Heart left ventricle (tissue), 13 donors: Measurements from ENCODE around the gene DOHH.

ENCODE experiments used
- POLR2A ChIP-seq, 2 donors: fragments of 450-650 bp; IDR thresholded peaks; one replicate each; pipeline ENCODE4 v1.6.1; 2017; ENCODE audit warnings: antibody characterized with exemption in 2 of 2, mild to moderate bottlenecking in 2 of 2, moderate library complexity in 2 of 2
- TF ChIP-seq, protein P1 (sequence below), 12 donors: fragments of 200-600 bp; sonication (generic) in 4 of 12; IDR thresholded peaks; one replicate each; pipeline versions ENCODE4 v1.5.0 to v1.8.0; 2018 to 2022; ENCODE audit warnings: antibody characterized with exemption in 12 of 12, mild to moderate bottlenecking in 5 of 12
- donor health status: ischemic (EF 13 %, LVEDD 7.1; RV severe dilation, severe dysfunction).
- donor health status: DM: no; HTN: yes; CAD: no.
- donor health status: DM: no; HTN: no; CAD: no.
- donor health status: ischemic (EF 25% LVEDD 6.9; RV normal size, moderate dysfunction).
- donor health status: ischemic (EF 25% LVEDD 5.7; RV mildly dilated, moderate dysfunction).
- donor health status: ischemic (EF 35%, LVEDD 5.7; RV mildly dilated, moderate dysfunction).
- donor health status: nonischemic (EF 11% LVEDD 7.7; RV severe dilation, severe dysfunction).
- donor health status: DM: yes; HTN: yes; CAD: no.
- donor health status: PGD.
- donor health status: ischemic (EF 29% LVEDD 5.4; RV normal size, mild dysfunction).
- donor health status: nonischemic (EF 23%, LVEDD 6.1; RV moderate dilation, normal function).

DNA sequence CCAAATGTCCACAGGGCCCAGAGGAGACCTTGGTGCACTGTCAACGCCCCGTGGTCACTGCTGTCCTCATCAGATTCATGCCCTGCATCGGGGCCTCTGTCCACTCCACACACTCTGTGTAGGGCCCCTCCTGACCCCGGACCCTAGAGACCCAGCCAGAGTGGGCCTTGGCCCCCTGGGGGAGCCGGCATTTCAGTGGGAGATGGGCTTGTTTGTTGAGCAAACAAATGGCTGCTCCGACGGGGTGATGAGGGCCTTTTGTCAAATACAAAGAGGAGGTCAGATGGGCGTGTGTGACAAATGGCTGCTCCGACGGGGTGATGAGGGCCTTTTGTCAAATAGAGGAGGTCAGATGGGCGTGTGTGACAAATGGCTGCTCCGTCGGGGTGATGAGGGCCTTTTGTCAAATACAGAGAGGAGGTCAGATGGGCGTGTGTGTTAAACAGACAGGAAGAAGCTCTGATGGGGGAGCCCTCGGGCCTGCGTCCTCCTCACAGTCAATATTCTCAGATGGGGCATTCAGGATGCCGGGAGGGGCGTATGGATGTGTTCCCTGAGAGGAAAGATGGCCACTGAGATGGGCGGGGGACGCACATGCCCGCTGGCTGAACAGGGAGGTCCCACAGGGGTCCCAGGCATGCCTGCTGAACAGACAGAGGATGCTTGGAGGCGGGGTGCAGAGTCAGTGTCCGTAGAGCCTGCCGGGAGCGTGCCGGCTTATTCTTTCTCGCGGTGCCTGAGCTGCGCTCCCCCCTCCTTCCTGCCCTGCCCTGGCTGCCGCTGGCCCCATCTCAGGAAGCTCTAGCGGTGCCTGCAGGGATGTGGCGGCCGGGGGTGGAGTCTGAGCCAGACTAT is 56.4 kb downstream of the DOHH start:
- TF ChIP-seq, protein P1, sequence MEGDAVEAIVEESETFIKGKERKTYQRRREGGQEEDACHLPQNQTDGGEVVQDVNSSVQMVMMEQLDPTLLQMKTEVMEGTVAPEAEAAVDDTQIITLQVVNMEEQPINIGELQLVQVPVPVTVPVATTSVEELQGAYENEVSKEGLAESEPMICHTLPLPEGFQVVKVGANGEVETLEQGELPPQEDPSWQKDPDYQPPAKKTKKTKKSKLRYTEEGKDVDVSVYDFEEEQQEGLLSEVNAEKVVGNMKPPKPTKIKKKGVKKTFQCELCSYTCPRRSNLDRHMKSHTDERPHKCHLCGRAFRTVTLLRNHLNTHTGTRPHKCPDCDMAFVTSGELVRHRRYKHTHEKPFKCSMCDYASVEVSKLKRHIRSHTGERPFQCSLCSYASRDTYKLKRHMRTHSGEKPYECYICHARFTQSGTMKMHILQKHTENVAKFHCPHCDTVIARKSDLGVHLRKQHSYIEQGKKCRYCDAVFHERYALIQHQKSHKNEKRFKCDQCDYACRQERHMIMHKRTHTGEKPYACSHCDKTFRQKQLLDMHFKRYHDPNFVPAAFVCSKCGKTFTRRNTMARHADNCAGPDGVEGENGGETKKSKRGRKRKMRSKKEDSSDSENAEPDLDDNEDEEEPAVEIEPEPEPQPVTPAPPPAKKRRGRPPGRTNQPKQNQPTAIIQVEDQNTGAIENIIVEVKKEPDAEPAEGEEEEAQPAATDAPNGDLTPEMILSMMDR (IDR thresholded peaks at IDR 0.05): no peak
- peak in 1 of 2 donors; percentile 25 for TF ChIP-seq POLR2A (IDR thresholded peaks at IDR 0.05)
